Fibroblast of skin of left quadriceps (primary cell): ENCODE results near the gene CLCA2.

Experiments
- DNase-seq, 2 experiments: peaks; one replicate each; pipeline ENCODE4 v3.0.0-alpha.2; 2013; ENCODE audit warnings: low read depth in 2 of 2

The CLCA2 gene, protein sequence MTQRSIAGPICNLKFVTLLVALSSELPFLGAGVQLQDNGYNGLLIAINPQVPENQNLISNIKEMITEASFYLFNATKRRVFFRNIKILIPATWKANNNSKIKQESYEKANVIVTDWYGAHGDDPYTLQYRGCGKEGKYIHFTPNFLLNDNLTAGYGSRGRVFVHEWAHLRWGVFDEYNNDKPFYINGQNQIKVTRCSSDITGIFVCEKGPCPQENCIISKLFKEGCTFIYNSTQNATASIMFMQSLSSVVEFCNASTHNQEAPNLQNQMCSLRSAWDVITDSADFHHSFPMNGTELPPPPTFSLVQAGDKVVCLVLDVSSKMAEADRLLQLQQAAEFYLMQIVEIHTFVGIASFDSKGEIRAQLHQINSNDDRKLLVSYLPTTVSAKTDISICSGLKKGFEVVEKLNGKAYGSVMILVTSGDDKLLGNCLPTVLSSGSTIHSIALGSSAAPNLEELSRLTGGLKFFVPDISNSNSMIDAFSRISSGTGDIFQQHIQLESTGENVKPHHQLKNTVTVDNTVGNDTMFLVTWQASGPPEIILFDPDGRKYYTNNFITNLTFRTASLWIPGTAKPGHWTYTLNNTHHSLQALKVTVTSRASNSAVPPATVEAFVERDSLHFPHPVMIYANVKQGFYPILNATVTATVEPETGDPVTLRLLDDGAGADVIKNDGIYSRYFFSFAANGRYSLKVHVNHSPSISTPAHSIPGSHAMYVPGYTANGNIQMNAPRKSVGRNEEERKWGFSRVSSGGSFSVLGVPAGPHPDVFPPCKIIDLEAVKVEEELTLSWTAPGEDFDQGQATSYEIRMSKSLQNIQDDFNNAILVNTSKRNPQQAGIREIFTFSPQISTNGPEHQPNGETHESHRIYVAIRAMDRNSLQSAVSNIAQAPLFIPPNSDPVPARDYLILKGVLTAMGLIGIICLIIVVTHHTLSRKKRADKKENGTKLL

DNA sequence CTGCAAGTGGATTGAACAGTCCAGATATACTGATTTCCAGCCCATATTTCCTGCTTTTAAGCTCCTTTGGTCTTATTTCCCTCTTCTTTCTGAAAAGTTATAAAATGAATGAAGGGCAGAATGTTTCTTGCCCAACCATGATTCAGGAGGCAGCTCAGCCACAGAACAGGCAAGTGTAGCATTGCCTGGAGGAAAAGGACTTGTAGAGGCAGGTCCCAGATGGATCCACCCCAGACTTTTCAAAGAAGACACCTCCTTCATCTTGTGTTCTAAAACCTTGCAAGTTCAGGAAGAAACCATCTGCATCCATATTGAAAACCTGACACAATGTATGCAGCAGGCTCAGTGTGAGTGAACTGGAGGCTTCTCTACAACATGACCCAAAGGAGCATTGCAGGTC lies at the start of gene CLCA2:
Gene CLCA2, plus strand, starts transcription at position 299 of the 400 bp plus-strand sequence. Its CDS starts 77 bp downstream, at position 376.
- DNase-seq, result no peak

DNA sequence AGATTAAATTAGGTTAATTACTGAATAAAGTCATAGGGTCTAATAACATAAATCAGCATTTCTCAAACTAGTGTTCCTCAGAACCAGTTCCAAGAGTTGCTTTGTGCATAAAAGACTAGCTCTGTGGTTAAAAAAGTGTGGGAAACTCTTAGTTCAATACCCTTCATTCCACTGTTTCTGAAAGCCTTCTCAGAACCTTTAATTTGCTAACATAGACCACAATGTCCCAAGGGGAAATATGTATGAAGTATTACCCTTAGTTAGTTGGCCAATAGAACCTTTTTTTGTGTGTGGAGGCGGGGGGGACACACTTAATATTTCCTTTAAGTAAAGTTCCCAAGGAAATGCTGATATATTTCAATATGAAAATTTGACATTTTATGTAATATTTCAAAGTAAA lies 48.3 kb upstream of the CLCA2 start:
- peak; percentile 30 to 36 for DNase-seq

DNA sequence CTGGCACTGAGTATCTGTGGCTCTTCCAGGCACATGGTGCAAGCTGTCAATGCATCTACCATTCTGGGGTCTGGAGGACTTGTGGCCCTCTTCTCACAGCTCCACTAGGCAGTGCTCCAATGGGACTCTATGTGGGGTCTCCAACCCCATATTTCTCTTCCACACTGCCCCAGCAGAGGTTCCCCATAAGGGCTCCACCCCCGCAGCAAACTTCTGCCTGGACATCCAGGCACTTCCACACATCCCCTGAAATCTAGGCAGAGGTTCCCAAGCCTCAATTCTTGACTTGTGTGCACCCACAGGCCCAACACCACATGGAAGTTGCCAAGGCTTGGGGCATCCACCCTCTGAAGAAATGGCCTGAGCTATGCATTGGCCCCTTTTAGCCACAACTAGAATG lies 46.6 kb upstream of the CLCA2 start:
- DNase-seq, result no peak

DNA sequence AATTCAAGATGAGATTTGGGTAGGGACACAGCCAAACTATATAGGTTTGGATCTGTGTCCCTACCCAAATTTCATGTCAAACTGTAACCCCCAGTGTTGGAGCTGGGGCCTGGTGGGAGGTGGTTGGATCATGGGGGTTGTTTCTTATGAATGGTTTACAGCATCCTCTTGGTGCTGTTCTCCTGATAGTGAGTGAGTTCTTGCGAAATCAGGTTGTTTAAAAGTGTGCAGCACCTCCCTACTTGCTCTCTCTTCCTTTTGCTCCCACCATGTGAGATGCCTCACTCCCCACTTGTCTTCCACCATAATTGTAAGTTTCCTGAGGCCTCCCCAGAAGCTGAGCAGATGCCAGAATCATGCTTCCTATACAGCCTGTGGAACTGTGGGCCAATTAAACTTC lies 45.2 kb upstream of the CLCA2 start:
- DNase-seq, result no peak

DNA sequence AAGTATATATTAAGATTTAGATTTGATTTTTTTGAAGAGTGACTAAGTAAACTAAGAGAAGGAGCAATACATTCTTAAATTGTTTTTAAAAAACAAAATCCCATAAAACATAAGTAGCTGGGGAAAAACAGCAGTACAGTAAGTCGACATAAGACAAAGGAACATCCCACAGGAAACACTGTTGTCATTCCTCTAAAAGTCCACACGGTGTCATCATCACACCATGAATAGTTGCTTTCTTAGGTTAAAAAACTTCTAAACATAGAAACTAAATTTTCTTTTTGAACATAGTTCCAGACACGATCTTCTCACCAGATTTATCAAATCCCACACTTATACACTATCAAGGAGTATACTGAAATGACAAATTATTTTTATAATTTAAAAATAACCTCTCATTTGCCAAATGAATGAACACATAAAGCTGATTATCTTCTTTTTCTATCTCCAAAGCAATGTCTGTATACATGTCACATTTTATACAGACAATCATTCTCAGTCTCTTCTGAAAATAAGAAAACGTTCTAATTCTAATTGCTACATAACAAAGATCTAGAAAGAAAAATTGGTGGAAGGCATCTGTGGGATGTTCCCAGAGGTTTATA lies 43.6 kb upstream of the CLCA2 start:
- DNase-seq, result peak; percentile 58 to 60

DNA sequence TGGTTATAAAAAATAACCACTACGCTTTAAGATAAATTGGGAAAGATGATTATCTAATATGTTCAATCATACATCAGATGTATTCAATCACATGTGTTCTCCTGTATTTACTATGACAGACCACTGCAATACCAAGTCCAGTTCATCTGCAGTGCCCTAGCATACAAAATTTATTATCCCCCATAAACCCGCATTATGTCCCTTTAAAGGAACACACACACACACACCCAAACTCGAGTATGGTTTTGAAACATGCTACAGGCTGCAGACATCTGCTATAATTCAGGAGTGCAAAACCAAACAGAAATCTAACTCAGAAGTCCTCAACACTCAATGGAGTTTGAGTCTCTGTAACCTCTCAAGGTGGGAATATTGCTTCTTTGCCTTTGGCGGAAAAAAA lies 42.7 kb upstream of the CLCA2 start:
- DNase-seq, result no peak

DNA sequence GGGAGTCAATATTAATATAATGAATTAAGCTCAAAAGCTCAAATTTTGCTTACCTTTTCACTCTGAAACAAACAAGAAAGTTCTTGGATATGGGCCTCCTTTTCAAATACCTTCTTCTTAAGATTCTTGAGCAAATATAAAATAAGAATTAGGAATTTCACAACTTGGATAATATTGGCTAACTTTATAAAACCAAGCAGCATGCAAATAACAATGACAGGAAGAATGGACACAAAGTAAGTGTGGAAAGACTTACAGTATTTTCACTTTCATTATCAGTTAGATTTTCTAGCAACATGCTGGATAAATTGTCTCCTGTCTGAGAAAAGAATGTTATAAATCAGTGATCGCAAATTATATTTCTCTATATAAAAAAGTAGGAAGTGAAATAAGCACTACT lies 41.1 kb upstream of the CLCA2 start:
- DNase-seq, result no peak

DNA sequence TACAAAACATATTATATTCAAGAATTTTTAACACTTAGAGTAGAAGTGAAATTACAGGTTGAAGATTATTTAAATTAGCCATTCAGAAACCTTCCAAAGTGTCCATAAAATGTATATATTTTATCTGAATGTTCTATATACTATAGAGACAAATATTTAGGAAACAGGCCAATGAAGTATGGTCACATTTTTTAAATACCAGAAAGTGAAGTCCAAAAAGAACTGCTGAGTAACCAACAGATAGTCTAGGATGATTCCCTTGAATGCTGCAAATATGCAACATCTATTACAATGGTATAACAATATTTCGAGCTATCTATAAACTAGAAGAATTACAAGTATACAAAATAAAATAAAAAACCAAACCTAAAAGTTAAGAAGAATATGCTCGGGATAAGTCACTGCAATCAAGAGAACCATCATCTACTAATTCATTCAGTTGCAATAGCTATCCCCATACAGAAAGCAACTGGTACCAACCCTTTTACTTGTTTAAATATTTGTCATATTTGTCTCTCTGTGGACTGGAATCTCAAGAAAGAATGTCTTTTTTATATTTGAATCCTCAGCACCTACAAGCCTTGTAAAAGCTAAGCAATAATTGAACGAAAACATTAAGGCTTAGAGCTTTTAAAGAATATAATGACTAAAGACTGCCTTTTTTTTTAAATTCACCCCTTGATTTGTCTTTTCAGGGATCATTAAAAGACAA lies 35.9 kb upstream of the CLCA2 start:
- peak; percentile 15 to 23 for DNase-seq

DNA sequence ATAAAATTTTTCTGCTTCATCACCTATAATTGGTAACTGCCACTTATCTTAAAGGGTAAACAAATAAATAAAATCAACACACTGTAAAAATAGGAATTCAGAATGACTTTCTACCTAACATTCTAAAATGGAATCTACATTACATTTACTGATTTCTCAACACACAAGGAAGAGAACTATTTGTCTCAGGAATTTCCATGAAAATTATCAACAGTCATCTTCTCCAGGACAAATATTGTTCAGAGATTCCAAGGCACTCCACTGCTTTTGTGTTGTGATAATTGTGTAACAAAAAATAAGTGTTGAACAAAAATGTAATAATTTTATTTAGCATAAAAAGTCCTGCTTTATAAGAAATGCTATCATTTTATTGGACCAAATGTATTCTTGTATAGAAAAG lies 35.2 kb upstream of the CLCA2 start:
- no peak for DNase-seq

DNA sequence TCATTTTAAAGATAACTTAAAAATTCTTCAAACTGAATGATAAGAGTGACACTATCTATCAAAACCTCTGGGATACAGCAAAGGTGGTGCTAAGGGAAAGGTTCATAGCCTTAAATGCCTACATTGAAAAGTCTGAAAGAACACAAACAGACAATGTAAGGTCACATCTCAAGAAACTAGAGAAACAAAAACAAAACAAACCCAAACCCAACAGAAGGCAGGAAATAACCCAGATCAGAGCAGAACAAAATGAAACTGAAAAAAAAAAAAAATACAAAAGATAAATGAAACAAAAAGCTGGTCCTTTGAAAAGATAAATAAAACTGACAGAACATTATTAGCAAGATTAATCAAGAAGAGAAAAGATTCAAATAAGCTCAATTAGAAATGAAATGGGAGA lies 34.7 kb upstream of the CLCA2 start:
- no peak for DNase-seq

DNA sequence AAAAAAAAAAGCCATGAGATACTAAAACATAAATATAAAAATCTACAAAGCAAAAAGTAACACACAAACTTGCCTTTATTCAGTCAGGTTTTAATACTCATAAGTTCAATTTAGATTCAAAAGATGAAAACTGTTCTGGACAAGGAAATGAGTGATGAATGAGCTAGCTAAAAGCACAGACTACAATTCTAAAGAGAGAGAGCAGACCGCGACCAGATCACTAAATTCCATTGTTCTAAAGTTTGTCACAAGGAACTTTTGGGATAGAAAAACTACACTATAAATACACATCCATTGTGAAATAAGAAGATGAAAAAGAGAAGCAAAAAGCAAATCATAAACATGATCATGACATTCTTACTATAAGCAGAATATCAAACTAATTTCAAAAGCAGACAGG lies 29.6 kb upstream of the CLCA2 start:
- DNase-seq, result no peak

DNA sequence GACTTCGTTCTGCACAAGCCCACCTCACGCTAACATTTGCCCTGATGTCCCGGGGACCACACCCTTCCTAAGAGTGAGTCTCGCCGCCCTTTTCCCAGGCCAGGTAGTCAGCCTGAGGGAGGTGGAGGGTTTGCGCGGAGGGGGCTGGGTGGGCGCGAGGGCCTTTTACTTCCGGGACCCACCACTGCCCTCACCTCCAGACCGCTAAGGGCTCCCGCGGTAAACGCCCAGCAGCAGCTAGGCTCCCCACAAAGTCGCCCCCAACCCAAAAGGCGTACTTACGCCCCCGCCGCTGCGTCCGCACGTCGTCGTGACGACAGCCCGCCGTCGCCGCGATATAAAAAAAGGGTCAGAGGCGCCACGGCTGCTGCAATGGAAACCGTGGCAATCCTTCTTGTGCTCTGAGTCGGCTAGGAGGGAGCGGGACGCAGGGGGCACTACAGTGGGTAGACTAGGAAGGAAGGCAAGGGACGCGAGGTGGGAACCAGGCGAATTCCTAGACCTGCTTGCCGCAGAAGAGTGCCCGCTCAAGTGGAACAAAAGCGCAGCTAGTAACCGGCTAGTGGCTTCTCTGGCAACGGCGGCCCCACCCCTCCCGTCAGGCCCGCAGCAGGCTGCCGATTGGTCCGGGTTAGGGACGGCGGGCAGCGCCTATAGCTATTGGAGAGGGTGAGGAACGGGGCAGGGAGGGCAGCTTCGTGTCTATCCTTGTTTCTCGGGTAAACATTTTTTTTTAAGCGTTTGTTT lies 28.0 kb upstream of the CLCA2 start, which contains the start of gene ODF2L:
Gene ODF2L, minus strand, starts transcription at position 573 of the 747 bp plus-strand sequence. CDS start 9,296 bp downstream, outside the sequence.
- DNase-seq, result peak; percentile 44 to 55

DNA sequence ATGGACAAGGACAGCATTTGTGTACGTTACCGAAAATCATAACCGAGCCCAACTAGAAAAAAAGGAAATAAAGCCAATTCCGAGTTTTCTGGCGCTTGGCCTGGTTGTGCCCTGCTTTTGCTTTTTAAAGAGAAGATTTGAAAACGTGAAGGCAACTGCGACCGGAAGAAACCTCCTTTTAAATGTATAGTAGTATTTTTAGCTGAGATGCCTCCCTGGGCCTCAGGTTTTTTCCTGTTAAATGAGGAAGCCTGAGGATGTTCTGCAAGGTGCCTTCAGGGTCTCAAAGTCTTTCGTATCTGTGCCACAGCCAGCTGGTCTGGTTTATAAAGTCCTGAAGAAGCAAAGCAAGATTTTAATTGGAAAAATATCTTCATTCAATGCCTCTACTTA lies 27.5 kb upstream of the CLCA2 start:
- DNase-seq, result no peak

DNA sequence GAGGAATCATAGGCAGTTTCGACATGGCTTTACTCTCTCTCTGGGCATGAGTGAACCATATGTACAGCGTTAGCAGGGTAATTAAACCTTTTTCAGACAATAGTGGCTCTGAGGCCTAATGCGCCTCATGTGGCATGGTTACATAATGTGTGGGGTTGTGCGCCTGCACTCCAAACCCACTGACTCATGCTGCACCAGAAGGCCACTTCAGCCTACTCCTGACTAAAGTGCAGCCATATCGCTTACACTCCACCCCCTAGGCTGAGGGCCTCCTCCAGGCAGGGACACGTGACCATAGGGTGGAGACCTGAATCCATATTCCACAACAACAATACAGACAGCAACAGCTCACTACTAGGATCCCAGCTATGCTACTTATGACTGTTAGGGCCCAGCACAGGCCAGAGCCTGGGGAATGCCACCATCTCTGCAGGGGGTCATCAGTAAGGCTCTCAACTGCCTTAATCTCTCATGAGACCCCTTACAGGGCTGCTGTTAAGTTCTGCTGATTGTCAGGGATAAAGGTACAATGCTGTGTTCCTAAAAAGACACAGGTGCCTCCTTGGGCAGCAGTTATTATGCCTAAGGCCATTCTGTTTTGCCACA lies 14.5 kb upstream of the CLCA2 start:
- peak in 1 of 2 experiments; percentile 31 for DNase-seq

DNA sequence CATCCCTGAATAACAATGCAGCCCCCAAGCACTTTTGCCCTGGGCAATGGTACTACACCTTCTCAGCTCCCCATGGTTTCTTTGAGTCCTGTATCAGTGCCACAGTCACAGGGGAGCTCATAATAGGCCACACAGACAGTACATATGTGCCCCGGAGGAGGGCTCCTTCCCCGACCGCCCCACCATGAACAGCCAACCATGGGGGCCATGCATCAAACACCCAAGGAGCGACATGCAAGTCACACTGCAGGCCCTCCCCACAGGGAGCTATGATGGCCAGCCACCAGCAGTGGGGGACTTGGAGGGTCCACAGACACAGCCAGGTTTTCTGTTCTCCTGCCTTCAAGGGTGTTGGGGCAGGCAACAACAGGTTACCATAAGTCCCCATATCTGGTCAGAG lies 13.1 kb upstream of the CLCA2 start:
- DNase-seq, result no peak

DNA sequence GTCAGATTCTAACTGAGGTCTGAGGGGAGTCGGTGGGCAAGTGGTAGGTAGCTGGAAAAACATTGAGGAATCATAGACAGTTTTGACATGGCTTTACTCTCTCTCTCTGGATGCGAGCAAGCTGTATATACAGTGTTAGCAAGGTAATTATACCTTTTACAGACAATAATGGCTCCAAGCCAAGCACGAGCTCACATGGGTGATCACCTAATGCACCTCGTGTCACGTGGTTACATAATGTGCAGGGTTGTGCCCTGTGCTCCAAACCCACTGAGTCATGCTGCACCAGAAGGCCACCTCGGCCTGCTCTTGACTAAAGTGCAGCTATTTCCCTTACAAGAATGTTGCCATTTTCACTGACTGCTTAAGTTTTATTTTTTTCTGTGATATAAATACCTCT lies 7.6 kb upstream of the CLCA2 start:
- DNase-seq, result no peak

DNA sequence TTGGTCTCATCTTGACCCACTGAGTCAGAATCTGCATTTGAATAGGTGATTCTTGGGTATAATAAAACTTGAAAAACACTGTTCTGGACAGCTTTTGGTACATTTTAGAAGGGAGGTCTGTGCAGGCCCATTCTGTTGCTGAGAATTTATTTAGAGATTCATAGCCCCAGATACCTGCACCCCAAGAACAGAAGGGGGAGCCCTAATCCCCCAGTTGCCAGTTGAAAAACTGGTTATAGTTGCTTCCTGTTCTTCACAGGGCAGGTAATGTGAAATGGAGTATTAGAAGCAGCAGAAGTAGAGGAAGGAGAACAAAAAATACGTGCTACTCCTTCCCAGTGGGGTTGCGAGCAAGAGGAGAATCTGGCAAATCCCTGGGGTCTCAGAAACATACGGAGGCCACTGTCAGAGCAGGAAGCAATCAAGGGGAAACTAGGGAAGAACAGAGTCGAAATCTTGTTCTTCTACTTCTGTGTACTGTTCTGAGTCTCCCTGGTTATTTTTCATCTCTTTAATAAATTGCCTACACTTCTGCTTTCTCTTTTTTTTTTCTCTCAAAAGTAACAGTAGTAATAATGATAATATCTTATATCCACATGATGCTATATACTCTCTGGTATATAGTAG lies 4.6 kb upstream of the CLCA2 start:
- DNase-seq, result no peak

DNA sequence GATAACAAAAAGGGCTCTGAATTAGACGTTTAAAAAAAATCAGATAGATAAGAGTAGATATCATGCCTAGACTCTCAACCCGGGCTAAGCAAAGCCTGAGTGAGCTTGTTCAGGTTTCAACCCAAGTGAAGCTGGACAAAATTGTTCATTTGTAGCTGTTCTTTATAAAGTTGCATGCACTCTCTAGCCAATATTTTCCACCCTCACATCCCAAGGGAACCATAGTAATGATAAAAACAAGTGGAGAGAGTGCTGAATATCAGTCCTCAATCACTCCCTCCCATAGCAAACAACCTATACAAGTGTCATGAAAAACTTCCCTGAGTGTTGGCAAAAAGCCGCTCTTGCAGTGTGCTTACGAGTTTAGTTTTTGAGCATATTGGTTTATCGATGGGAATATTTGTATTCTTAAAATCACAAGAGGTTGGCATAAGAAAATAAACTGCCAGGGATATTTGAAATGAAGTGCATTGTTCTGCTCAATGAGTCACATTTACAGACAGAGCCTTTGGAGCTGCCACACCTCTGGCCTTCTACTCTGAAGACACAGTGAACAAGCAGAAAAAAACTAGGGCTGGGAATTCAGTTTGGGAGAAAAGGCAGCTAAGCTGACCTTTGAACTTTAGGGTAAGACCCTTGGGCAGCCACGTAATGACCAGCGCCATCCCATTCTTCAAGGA lies 2.2 kb upstream of the CLCA2 start:
- DNase-seq, result no peak

DNA sequence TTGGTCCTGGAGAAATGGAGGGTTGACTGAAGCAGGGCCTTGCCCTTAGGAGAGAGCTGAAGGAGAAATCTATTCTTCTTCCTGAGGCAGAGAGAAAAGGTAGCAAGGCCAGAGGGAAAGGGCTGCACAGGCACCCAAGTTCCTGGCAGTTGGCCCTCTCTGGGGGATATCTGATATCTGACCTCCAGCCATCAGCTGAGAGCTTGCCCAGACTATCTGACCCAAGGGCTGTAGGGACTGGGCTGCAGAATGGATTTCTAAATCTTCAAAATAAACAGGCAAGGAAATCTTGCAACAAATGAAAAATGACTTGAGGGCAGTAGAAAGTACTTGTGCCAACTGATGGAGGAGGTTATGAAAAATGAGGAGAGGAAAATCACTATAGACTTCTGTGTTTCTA lies 498 bp upstream of the CLCA2 start:
- DNase-seq, result no peak
